Testis (tissue), 3 donors: ENCODE results near the gene PACSIN1. TPM values are rescaled to one million over a fixed set of nuclear protein-coding genes. Genes with fewer than 3 reads are reported as not detected.

ENCODE experiments used
- DNase-seq: peaks from one replicate; pipeline ENCODE4 v3.0.0-alpha.2; 2019
- H3K27ac ChIP-seq, 2 donors: fragments of 200-600 bp; sonication (generic); one replicate each; pipeline ENCODE4 v1.5.1; 2019
- H3K27me3 ChIP-seq: fragments of 200-600 bp; sonication (generic); one replicate; pipeline ENCODE4 v1.5.1; 2019
- H3K36me3 ChIP-seq: fragments of 200-600 bp; sonication (generic); one replicate; pipeline ENCODE4 v1.5.1; 2017; ENCODE audit warnings: low read depth; ENCODE audit errors: missing control alignments
- H3K4me1 ChIP-seq: fragments of 200-600 bp; sonication (generic); one replicate; pipeline ENCODE4 v1.5.1; 2019
- H3K4me3 ChIP-seq, 2 donors: fragments of 200-600 bp; sonication (generic); one replicate each; pipeline ENCODE4 v1.5.1; 2017 to 2019
- H3K9me3 ChIP-seq: fragments of 200-600 bp; sonication (generic); one replicate; pipeline ENCODE4 v1.5.1; 2017
- CTCF ChIP-seq, 3 experiments: fragments of 450-650 bp in 2 of 3; fragments of 200-600 bp in 1 of 3; sonication (generic) in 1 of 3; IDR thresholded peaks; one replicate each; pipeline ENCODE4 v1.5.1; 2016 to 2019; ENCODE audit warnings: antibody characterized with exemption in 3 of 3, mild to moderate bottlenecking in 2 of 3, moderate library complexity in 1 of 3
- POLR2A ChIP-seq: fragments of 450-650 bp; IDR thresholded peaks from one replicate; pipeline ENCODE4 v1.6.1; 2017; ENCODE audit warnings: antibody characterized with exemption, mild to moderate bottlenecking, moderate library complexity
- WGBS, 2 donors: methylation state at CpG; one replicate each; pipeline ENCODE4 v1.1.5; 2018; 5-methylcytosine and 5-hydroxymethylcytosine counted together
- intact Hi-C: fragments of 100-400 bp; cut with DNase I; formaldehyde crosslinking; loops from one replicate; pipeline ENCODE4 v1.15.1; 2023; ENCODE audit warnings: low total_unique reads
- polyA plus RNA-seq: library from polyadenylated mRNA; stranded (reverse); fragments of 350-450 nt; fragmentation: Illumina TruSeq; extraction: RNeasy Lipid Tissue Mini Kit (QIAGEN cat#74804); gene quantifications from one replicate; pipeline ENCODE4 v1.2.3, GENCODE V29; 2014; ENCODE audit warnings: low read depth, low replicate concordance; ENCODE audit not compliant: insufficient read depth
- total RNA-seq, 2 donors: library from RNA; depleted of rRNA; stranded (reverse); fragments of >200 nt; gene quantifications; one replicate each; pipeline ENCODE4 v1.2.3, GENCODE V29; 2016

PACSIN1 gene
- total and polyA plus RNA-seq, 3 donors from 2014 or later, result 2.1 to 3.1 (median 2.5) TPM

DNA sequence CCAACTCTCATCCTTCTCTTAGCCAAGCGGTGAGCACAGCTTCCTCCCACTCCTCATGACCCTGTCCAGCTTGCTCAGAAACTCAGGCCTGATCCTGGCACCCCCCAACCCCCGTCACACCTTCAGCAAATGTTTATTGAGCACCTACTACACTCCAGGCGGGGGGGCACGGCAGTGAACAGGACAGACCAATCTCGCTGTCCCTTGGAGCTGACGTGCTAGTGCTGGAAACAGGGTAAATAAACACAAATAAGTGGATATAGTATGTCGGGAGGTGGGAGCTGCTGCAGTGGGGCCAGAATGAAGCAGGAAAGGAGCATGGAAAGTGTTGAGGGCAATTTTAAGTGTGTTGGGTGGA, 97.6 kb downstream of the PACSIN1 start:
- H3K27ac ChIP-seq, result no peak overlapping the region
- H3K4me3 ChIP-seq, result no peak overlapping the region
- no peaks in the 10 kb centered on the region for H3K27me3 ChIP-seq
- H3K4me1 ChIP-seq, result no peaks in the 10 kb centered on the region
- H3K9me3 ChIP-seq, result no peaks in the 10 kb centered on the region
- intact Hi-C loops, result no loop called here
- WGBS, 2 donors, result 69% methylated on average over 7 of the region's 7 CpGs
- no peaks in the 10 kb centered on the region for H3K36me3 ChIP-seq
- no peak for TF ChIP-seq CTCF (IDR thresholded peaks at IDR 0.05)
- TF ChIP-seq POLR2A, result no peak
- no peak for DNase-seq

DNA sequence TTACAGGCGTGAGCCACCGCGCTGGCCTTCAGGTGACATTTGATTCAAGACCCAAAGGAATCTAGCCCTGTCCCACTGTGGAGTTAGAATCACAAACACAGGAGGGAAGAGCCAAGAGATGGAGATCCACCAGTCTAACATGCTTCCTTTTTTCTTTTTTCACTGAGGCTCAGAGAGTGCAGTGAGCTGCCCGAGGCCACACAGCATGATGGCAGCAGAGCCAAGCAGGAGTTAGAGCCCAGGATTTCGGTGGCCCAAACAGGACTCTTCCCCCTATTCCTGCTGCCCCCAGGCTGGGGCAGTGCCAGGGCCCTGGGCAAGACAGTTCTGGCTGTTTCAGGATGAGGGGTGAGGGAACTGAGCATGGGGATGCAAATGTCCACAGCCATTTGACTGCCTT, 98.3 kb downstream of the PACSIN1 start:
- H3K9me3 ChIP-seq, result no peaks in the 10 kb centered on the region
- H3K27ac ChIP-seq, result no peak overlapping the region
- intact Hi-C loops, result no loop called here
- no peak overlapping the region for H3K4me3 ChIP-seq
- H3K27me3 ChIP-seq, result no peaks in the 10 kb centered on the region
- no peak for DNase-seq
- WGBS, 2 donors, result 91 to 95% methylated on average over 5 of the region's 5 CpGs
- H3K4me1 ChIP-seq, result no peaks in the 10 kb centered on the region
- TF ChIP-seq CTCF (IDR thresholded peaks at IDR 0.05), result no peak
- H3K36me3 ChIP-seq, result no peaks in the 10 kb centered on the region

DNA sequence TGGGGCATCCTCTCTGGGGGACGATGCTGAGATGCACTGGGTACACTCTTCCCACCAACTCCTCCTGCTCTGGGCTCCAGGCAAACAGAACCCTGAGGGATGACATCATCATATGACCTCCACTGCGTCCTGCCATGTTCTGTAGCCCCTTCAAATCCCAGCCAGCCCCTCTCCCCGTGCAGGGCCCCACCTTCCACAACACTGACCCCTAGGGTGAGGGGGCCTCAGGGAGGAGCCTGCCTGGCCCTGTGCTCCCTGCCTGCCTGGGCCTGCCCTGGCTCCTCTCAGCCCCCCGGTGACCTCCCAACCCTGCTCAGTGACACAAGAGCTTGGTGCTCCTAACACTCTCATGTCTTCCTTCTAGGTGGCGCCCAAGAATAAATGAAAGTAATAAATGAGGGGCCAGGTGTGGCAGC, 99.9 kb downstream of the PACSIN1 start:
- intact Hi-C loops, result no loop called here
- no peak overlapping the region for H3K4me3 ChIP-seq
- H3K27ac ChIP-seq, result no peak overlapping the region
- no peaks in the 10 kb centered on the region for H3K4me1 ChIP-seq
- H3K27me3 ChIP-seq, result no peaks in the 10 kb centered on the region
- no peaks in the 10 kb centered on the region for H3K9me3 ChIP-seq
- TF ChIP-seq CTCF (IDR thresholded peaks at IDR 0.05), result no peak
- no peak for TF ChIP-seq POLR2A
- 72 to 76% methylated on average over 5 of the region's 5 CpGs for WGBS, 2 donors
- DNase-seq, result no peak
- no peaks in the 10 kb centered on the region for H3K36me3 ChIP-seq

DNA sequence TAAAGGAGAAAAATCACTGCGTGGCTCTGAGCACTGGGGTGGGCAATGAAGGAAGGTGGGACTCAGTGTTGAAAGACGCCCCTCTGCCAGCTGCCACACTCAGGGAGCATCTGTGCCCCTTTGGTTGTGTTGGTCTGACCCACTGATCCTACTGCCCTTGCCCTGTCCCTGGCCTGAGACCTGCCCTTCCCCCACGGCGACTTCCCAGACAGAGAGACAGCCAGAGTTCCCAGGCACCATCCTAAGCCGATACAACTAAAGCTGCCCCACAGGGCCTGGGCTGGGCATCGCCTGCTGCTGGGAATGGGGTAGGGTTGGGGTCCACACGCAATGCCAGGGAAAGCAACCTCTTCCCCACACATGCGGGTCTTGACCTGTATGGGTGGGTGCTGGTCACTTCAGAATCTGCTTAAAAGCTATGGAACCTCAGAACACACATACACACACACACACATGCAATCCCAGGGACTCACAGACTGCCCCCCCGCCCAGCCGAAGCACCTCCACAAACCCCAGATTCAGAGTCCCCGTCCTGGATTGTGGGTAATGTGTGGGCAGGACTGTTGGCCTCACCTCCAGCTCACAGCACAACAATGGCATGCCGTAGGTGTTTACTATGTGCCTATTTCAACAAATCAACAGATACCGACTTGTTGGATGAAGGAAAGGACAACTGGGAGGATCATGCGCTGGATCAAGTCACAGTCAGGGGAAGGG, 101.1 kb downstream of the PACSIN1 start:
- Histone ChIP-seq H3K27me3 (no peaks in the 10 kb centered on the region), H3K9me3 (no peaks in the 10 kb centered on the region), H3K4me1 (no peaks in the 10 kb centered on the region), H3K36me3 (no peaks in the 10 kb centered on the region), H3K4me3 (no peak overlapping the region), H3K27ac (no peak overlapping the region)
- DNase-seq, result no peak
- 83 to 88% methylated on average over 14 of the region's 14 CpGs for WGBS, 2 donors
- intact Hi-C loops, result no loop called here
- no peak for TF ChIP-seq CTCF (IDR thresholded peaks at IDR 0.05)
- TF ChIP-seq POLR2A, result no peak
